ENCODE results near the gene SETD1B.

SETD1B gene

GRCh38 chr12:121793440-121793837, 10.4 kb upstream of the SETD1B start, which contains the start of gene RHOF:
Gene RHOF, minus strand, starts transcription at chr12:121793688. Its CDS starts 55 bp downstream, at chr12:121793633.
- no peak for TF ChIP-seq JUND (IDR thresholded peaks at IDR 0.05; ENCODE audit: low read depth)
- peak in 1 of 2 experiments; percentile 59 for DNase-seq (ENCODE audit: low read depth in 1 of 2, low spot score in 1 of 2)
- in situ Hi-C loops (cut with HindIII; ENCODE audit: low pct_unique_long_range_greater_than_20kb, low sequenced_read_pairs) = no loop called here

GRCh38 chr12:121793838-121794533, 9.8 kb upstream of the SETD1B start:
- TF ChIP-seq JUND (IDR thresholded peaks at IDR 0.05; ENCODE audit: low read depth) = no peak
- in situ Hi-C loops (cut with HindIII; ENCODE audit: low pct_unique_long_range_greater_than_20kb, low sequenced_read_pairs) = no loop called here
- peak; percentile 83 to 96 for DNase-seq (ENCODE audit: low read depth in 1 of 2, low spot score in 1 of 2)

- in situ Hi-C loops (cut with HindIII; ENCODE audit: low pct_unique_long_range_greater_than_20kb, low sequenced_read_pairs) = no loop called here
- TF ChIP-seq JUND (IDR thresholded peaks at IDR 0.05; ENCODE audit: low read depth) = no peak
- DNase-seq (ENCODE audit: low read depth in 1 of 2, low spot score in 1 of 2) = no peak
Observed at GRCh38 chr12:121794534-121795033, 9.2 kb upstream of the SETD1B start.

GRCh38 chr12:121795034-121795968, 8.5 kb upstream of the SETD1B start:
- DNase-seq (ENCODE audit: low read depth in 1 of 2, low spot score in 1 of 2) = peak; percentile 87 to 92
- in situ Hi-C loops (cut with HindIII; ENCODE audit: low pct_unique_long_range_greater_than_20kb, low sequenced_read_pairs) = no loop called here
- TF ChIP-seq JUND (IDR thresholded peaks at IDR 0.05; ENCODE audit: low read depth) = no peak

GRCh38 chr12:121796855-121797751, 6.7 kb upstream of the SETD1B start:
- TF ChIP-seq JUND (IDR thresholded peaks at IDR 0.05; ENCODE audit: low read depth) = no peak
- in situ Hi-C loops (cut with HindIII; ENCODE audit: low pct_unique_long_range_greater_than_20kb, low sequenced_read_pairs) = no loop called here
- DNase-seq (ENCODE audit: low read depth in 1 of 2, low spot score in 1 of 2) = peak; percentile 91 to 94

- DNase-seq (ENCODE audit: low read depth in 1 of 2, low spot score in 1 of 2) = peak in 1 of 2 experiments; percentile 44
- in situ Hi-C loops (cut with HindIII; ENCODE audit: low pct_unique_long_range_greater_than_20kb, low sequenced_read_pairs) = no loop called here
- TF ChIP-seq JUND (IDR thresholded peaks at IDR 0.05; ENCODE audit: low read depth) = no peak
Observed at GRCh38 chr12:121797937-121798786, 5.6 kb upstream of the SETD1B start.

- no peak for TF ChIP-seq JUND (IDR thresholded peaks at IDR 0.05; ENCODE audit: low read depth)
- in situ Hi-C loops (cut with HindIII; ENCODE audit: low pct_unique_long_range_greater_than_20kb, low sequenced_read_pairs) = no loop called here
- DNase-seq (ENCODE audit: low read depth in 1 of 2, low spot score in 1 of 2) = no peak
Observed at GRCh38 chr12:121798787-121799155, 5.0 kb upstream of the SETD1B start.

GRCh38 chr12:121799156-121799841, 4.5 kb upstream of the SETD1B start:
- in situ Hi-C loops (cut with HindIII; ENCODE audit: low pct_unique_long_range_greater_than_20kb, low sequenced_read_pairs) = no loop called here
- no peak for TF ChIP-seq JUND (IDR thresholded peaks at IDR 0.05; ENCODE audit: low read depth)
- peak; percentile 93 to 98 for DNase-seq (ENCODE audit: low read depth in 1 of 2, low spot score in 1 of 2)

- TF ChIP-seq JUND (IDR thresholded peaks at IDR 0.05; ENCODE audit: low read depth) = no peak
- DNase-seq (ENCODE audit: low read depth in 1 of 2, low spot score in 1 of 2) = peak; percentile 90 to 97
- in situ Hi-C loops (cut with HindIII; ENCODE audit: low pct_unique_long_range_greater_than_20kb, low sequenced_read_pairs) = no loop called here
Observed at GRCh38 chr12:121799842-121800693, 3.7 kb upstream of the SETD1B start.
